ENCODE measurements around the gene PACRG. TPM values are rescaled to one million over a fixed set of nuclear protein-coding genes. Genes with fewer than 3 reads are reported as not detected.

PACRG gene
- total RNA-seq, 5 donors from 2014 or later (not counting 1 experiment from before 2014, with no cell fraction given), result 0.20 to 3.0 (median 1.2) TPM; not detected in 1

DNA sequence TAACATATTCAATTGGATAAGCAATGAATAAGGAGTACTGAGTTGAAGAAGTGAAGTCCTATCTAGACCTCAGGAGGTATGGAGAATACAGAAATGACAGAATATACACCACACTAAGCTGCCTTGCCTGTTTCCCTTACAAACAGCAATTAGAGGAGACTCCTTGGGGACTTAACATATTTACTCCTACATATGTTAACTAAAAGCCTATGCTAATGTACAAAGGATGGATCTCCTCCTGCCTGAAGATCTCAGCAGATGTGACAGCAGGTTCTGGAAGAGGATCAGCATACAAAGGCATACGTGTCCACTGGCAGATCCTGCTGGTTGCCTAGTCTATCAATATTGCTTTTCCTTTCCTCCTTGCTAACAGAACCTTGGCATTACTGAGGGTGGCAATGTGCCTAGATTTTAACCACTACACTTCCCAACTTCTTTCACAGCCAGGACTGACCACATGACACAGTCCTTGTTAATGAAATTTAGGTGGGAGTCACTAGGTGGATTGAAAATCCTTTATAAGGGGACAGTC, 29.8 kb upstream of the PACRG start:
- ChIA-PET CTCF (no interaction called here), POLR2A (no interaction called here)
- H3K9me3 Mint-ChIP-seq, result no peaks in the 10 kb centered on the region
- H3K4me1 Mint-ChIP-seq, result no peaks in the 10 kb centered on the region
- no peak overlapping the region for H3K4me3 Mint-ChIP-seq
- H3K36me3 Mint-ChIP-seq, result peaks cover 3% of the 10 kb centered on the region
- no peaks in the 10 kb centered on the region for H3K9me3 ChIP-seq
- no peak for DNase-seq
- no peak overlapping the region for H3K27ac ChIP-seq (ENCODE audit: low read length)
- no peak for ATAC-seq (replicated peaks in 1 of 4)
- no peaks in the 10 kb centered on the region for H3K27me3 Mint-ChIP-seq
- no peaks in the 10 kb centered on the region for H3K36me3 ChIP-seq (ENCODE audit: control insufficient read depth in 2 of 2, extremely low read depth in 1 of 2, insufficient read depth in 1 of 2, low read length in 1 of 2)
- no peaks in the 10 kb centered on the region for H3K4me1 ChIP-seq (ENCODE audit: control insufficient read depth in 1 of 2, extremely low read depth in 1 of 2, insufficient read depth in 2 of 2, low read length in 2 of 2)
- no peak overlapping the region for H3K4me3 ChIP-seq (ENCODE audit: control insufficient read depth in 1 of 2, extremely low read depth in 1 of 2, low read length in 1 of 2)
- H3K27ac Mint-ChIP-seq, result no peak overlapping the region
- peaks cover 0 to 2% of the 10 kb centered on the region in 2 experiments for H3K27me3 ChIP-seq (replicated peaks in 1 of 2; ENCODE audit: control insufficient read depth in 2 of 2, extremely low read depth in 1 of 2, insufficient read depth in 2 of 2, low read length in 1 of 2)
- WGBS (ENCODE audit: insufficient coverage), result 86% methylated on average over 1 of the region's 1 CpG

- Histone ChIP-seq H3K27ac (ENCODE audit: low read length) (no peak overlapping the region), H3K4me3 (ENCODE audit: control insufficient read depth in 1 of 2, extremely low read depth in 1 of 2, low read length in 1 of 2) (no peak overlapping the region), H3K9me3 (no peaks in the 10 kb centered on the region), H3K27me3 (replicated peaks in 1 of 2; ENCODE audit: control insufficient read depth in 2 of 2, extremely low read depth in 1 of 2, insufficient read depth in 2 of 2, low read length in 1 of 2) (peaks cover 0 to 2% of the 10 kb centered on the region in 2 experiments), H3K4me1 (ENCODE audit: control insufficient read depth in 1 of 2, extremely low read depth in 1 of 2, insufficient read depth in 2 of 2, low read length in 2 of 2) (no peaks in the 10 kb centered on the region), H3K36me3 (ENCODE audit: control insufficient read depth in 2 of 2, extremely low read depth in 1 of 2, insufficient read depth in 1 of 2, low read length in 1 of 2) (no peaks in the 10 kb centered on the region)
- H3K9me3 Mint-ChIP-seq, result no peaks in the 10 kb centered on the region
- H3K27ac Mint-ChIP-seq, result no peak overlapping the region
- peaks cover 3% of the 10 kb centered on the region for H3K36me3 Mint-ChIP-seq
- no peaks in the 10 kb centered on the region for H3K4me1 Mint-ChIP-seq
- ChIA-PET POLR2A (interaction anchor here in 1 of 2 donors (0.6 kb wide), 1 partner anchor 37 kb away, joined by 3 read pairs; no protein-coding TSS in a partner anchor), CTCF (no interaction called here)
- H3K27me3 Mint-ChIP-seq, result no peaks in the 10 kb centered on the region
- DNase-seq (no peak), ATAC-seq (replicated peaks in 1 of 4) (no peak)
- no peak overlapping the region for H3K4me3 Mint-ChIP-seq
Observed at GRCh38 chr6:162698440-162698839, 29.3 kb upstream of the PACRG start.

- no peaks in the 10 kb centered on the region for H3K4me1 ChIP-seq (ENCODE audit: control insufficient read depth in 1 of 2, extremely low read depth in 1 of 2, insufficient read depth in 2 of 2, low read length in 2 of 2)
- Mint-ChIP-seq H3K4me1 (no peaks in the 10 kb centered on the region), H3K9me3 (no peaks in the 10 kb centered on the region), H3K4me3 (no peak overlapping the region), H3K27me3 (no peaks in the 10 kb centered on the region), H3K27ac (no peak overlapping the region), H3K36me3 (peaks cover 3% of the 10 kb centered on the region)
- no peak overlapping the region for H3K27ac ChIP-seq (ENCODE audit: low read length)
- DNase-seq, result no peak
- ChIA-PET POLR2A (no interaction called here), CTCF (no interaction called here)
- no peak overlapping the region for H3K4me3 ChIP-seq (ENCODE audit: control insufficient read depth in 1 of 2, extremely low read depth in 1 of 2, low read length in 1 of 2)
- H3K36me3 ChIP-seq (ENCODE audit: control insufficient read depth in 2 of 2, extremely low read depth in 1 of 2, insufficient read depth in 1 of 2, low read length in 1 of 2), result no peaks in the 10 kb centered on the region
- no peak for ATAC-seq (replicated peaks in 1 of 4)
- WGBS (ENCODE audit: insufficient coverage), result no CpG with 5 or more reads among the region's 2 CpGs
- peaks cover 0 to 5% of the 10 kb centered on the region in 2 experiments for H3K27me3 ChIP-seq (replicated peaks in 1 of 2; ENCODE audit: control insufficient read depth in 2 of 2, extremely low read depth in 1 of 2, insufficient read depth in 2 of 2, low read length in 1 of 2)
- H3K9me3 ChIP-seq, result no peaks in the 10 kb centered on the region
Observed at GRCh38 chr6:162699961-162700360, 27.8 kb upstream of the PACRG start.

GRCh38 chr6:162700966-162701365, 26.8 kb upstream of the PACRG start:
- POLR2A ChIA-PET, result no interaction called here
- H3K27me3 ChIP-seq (replicated peaks in 1 of 2; ENCODE audit: control insufficient read depth in 2 of 2, extremely low read depth in 1 of 2, insufficient read depth in 2 of 2, low read length in 1 of 2), result peaks cover 0 to 5% of the 10 kb centered on the region in 2 experiments
- Mint-ChIP-seq H3K4me1 (peaks cover 0 to under 1% (median 0%) of the 10 kb centered on the region in 3 donors), H3K36me3 (peaks cover under 1% of the 10 kb centered on the region), H3K4me3 (no peak overlapping the region), H3K9me3 (no peaks in the 10 kb centered on the region), H3K27ac (no peak overlapping the region), H3K27me3 (no peaks in the 10 kb centered on the region)
- ATAC-seq (replicated peaks in 1 of 4), result no peak
- no peaks in the 10 kb centered on the region for H3K36me3 ChIP-seq (ENCODE audit: control insufficient read depth in 2 of 2, extremely low read depth in 1 of 2, insufficient read depth in 1 of 2, low read length in 1 of 2)
- no peaks in the 10 kb centered on the region for H3K4me1 ChIP-seq (ENCODE audit: control insufficient read depth in 1 of 2, extremely low read depth in 1 of 2, insufficient read depth in 2 of 2, low read length in 2 of 2)
- H3K27ac ChIP-seq (ENCODE audit: low read length), result no peak overlapping the region
- H3K9me3 ChIP-seq, result no peaks in the 10 kb centered on the region
- H3K4me3 ChIP-seq (ENCODE audit: control insufficient read depth in 1 of 2, extremely low read depth in 1 of 2, low read length in 1 of 2), result no peak overlapping the region
- WGBS (ENCODE audit: insufficient coverage), result no CpG with 5 or more reads among the region's 3 CpGs
- DNase-seq, result no peak
- CTCF ChIA-PET, result no interaction called here

DNA sequence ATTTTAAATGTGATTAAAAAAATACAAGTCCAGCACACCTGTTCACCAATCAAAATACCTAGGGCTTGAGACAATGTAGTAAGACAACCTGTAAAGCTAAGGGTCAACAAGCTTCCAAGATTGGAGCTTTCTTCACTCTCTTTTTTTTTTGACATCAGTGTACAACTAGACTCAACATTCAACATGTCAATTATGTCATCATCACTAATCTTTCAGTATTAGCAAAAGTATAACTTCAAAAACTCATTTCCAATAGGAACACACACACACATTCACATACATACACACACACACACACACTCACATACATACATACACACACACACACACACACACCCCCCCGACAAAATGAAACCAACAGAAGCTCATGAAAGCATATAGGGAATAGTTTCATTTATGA, 26.2 kb upstream of the PACRG start:
- ChIA-PET CTCF (no interaction called here), POLR2A (no interaction called here)
- no peaks in the 10 kb centered on the region for H3K4me1 ChIP-seq (ENCODE audit: control insufficient read depth in 1 of 2, extremely low read depth in 1 of 2, insufficient read depth in 2 of 2, low read length in 2 of 2)

GRCh38 chr6:162702446-162702845, 25.3 kb upstream of the PACRG start:
- peaks cover 0 to 8% (median 3%) of the 10 kb centered on the region in 3 donors for H3K4me1 Mint-ChIP-seq

More for the DNA sequence above, 26.2 kb upstream of the PACRG start:
- H3K4me3 Mint-ChIP-seq, result no peak overlapping the region
- ATAC-seq (replicated peaks in 1 of 4), result no peak
- no peaks in the 10 kb centered on the region for H3K27me3 Mint-ChIP-seq
- DNase-seq, result no peak
- no peaks in the 10 kb centered on the region for H3K9me3 ChIP-seq
- H3K27ac ChIP-seq (ENCODE audit: low read length), result no peak overlapping the region
- peaks cover 0 to 5% of the 10 kb centered on the region in 2 experiments for H3K27me3 ChIP-seq (replicated peaks in 1 of 2; ENCODE audit: control insufficient read depth in 2 of 2, extremely low read depth in 1 of 2, insufficient read depth in 2 of 2, low read length in 1 of 2)
- no peaks in the 10 kb centered on the region for H3K9me3 Mint-ChIP-seq
- H3K36me3 ChIP-seq (ENCODE audit: control insufficient read depth in 2 of 2, extremely low read depth in 1 of 2, insufficient read depth in 1 of 2, low read length in 1 of 2), result no peaks in the 10 kb centered on the region
- no CpG with 5 or more reads among the region's 1 CpG for WGBS (ENCODE audit: insufficient coverage)
- peaks cover 0 to 6% (median 3%) of the 10 kb centered on the region in 3 donors for H3K4me1 Mint-ChIP-seq
- no peak overlapping the region for H3K4me3 ChIP-seq (ENCODE audit: control insufficient read depth in 1 of 2, extremely low read depth in 1 of 2, low read length in 1 of 2)
- no peak overlapping the region for H3K27ac Mint-ChIP-seq
- H3K36me3 Mint-ChIP-seq, result no peaks in the 10 kb centered on the region

GRCh38 chr6:162704001-162704400, 23.8 kb upstream of the PACRG start:
- Histone ChIP-seq H3K9me3 (no peaks in the 10 kb centered on the region), H3K36me3 (ENCODE audit: control insufficient read depth in 2 of 2, extremely low read depth in 1 of 2, insufficient read depth in 1 of 2, low read length in 1 of 2) (no peaks in the 10 kb centered on the region), H3K27me3 (replicated peaks in 1 of 2; ENCODE audit: control insufficient read depth in 2 of 2, extremely low read depth in 1 of 2, insufficient read depth in 2 of 2, low read length in 1 of 2) (peaks cover 0 to 3% of the 10 kb centered on the region in 2 experiments), H3K4me1 (ENCODE audit: control insufficient read depth in 1 of 2, extremely low read depth in 1 of 2, insufficient read depth in 2 of 2, low read length in 2 of 2) (no peaks in the 10 kb centered on the region), H3K4me3 (ENCODE audit: control insufficient read depth in 1 of 2, extremely low read depth in 1 of 2, low read length in 1 of 2) (no peak overlapping the region), H3K27ac (ENCODE audit: low read length) (no peak overlapping the region)
- ATAC-seq (replicated peaks in 1 of 4), result no peak
- H3K36me3 Mint-ChIP-seq, result no peaks in the 10 kb centered on the region
- DNase-seq, result no peak
- no peaks in the 10 kb centered on the region for H3K9me3 Mint-ChIP-seq
- no peaks in the 10 kb centered on the region for H3K27me3 Mint-ChIP-seq
- 100% methylated on average over 1 of the region's 4 CpGs for WGBS (ENCODE audit: insufficient coverage)
- no peak overlapping the region for H3K27ac Mint-ChIP-seq
- ChIA-PET CTCF (no interaction called here), POLR2A (no interaction called here)
- peaks cover 0 to 8% (median 3%) of the 10 kb centered on the region in 3 donors for H3K4me1 Mint-ChIP-seq
- H3K4me3 Mint-ChIP-seq, result no peak overlapping the region

More at GRCh38 chr6:162702446-162702845, 25.3 kb upstream of the PACRG start:
- H3K27ac Mint-ChIP-seq, result no peak overlapping the region
- ChIA-PET CTCF (no interaction called here), POLR2A (no interaction called here)
- no peaks in the 10 kb centered on the region for H3K36me3 Mint-ChIP-seq
- ATAC-seq (replicated peaks in 1 of 4) (no peak), DNase-seq (no peak)
- H3K36me3 ChIP-seq (ENCODE audit: control insufficient read depth in 2 of 2, extremely low read depth in 1 of 2, insufficient read depth in 1 of 2, low read length in 1 of 2), result no peaks in the 10 kb centered on the region
- peaks cover 0 to 5% of the 10 kb centered on the region in 2 experiments for H3K27me3 ChIP-seq (replicated peaks in 1 of 2; ENCODE audit: control insufficient read depth in 2 of 2, extremely low read depth in 1 of 2, insufficient read depth in 2 of 2, low read length in 1 of 2)
- H3K4me3 Mint-ChIP-seq, result no peak overlapping the region
- H3K9me3 ChIP-seq, result no peaks in the 10 kb centered on the region
- no peaks in the 10 kb centered on the region for H3K9me3 Mint-ChIP-seq
- H3K27ac ChIP-seq (ENCODE audit: low read length), result no peak overlapping the region
- H3K4me1 ChIP-seq (ENCODE audit: control insufficient read depth in 1 of 2, extremely low read depth in 1 of 2, insufficient read depth in 2 of 2, low read length in 2 of 2), result no peaks in the 10 kb centered on the region
- no peaks in the 10 kb centered on the region for H3K27me3 Mint-ChIP-seq
- H3K4me3 ChIP-seq (ENCODE audit: control insufficient read depth in 1 of 2, extremely low read depth in 1 of 2, low read length in 1 of 2), result no peak overlapping the region
- 100% methylated on average over 1 of the region's 2 CpGs for WGBS (ENCODE audit: insufficient coverage)
